Measurements from ENCODE around the gene TMEM92.

The TMEM92 gene

GRCh38 chr17:50255766-50256635, 18.3 kb upstream of the TMEM92 start:
- Histone ChIP-seq H3K27me3 (ENCODE audit: control insufficient read depth, insufficient read depth, low read length) (peaks cover 2% of the 10 kb centered on the region), H3K36me3 (ENCODE audit: control insufficient read depth, insufficient read depth, low read length) (no peaks in the 10 kb centered on the region), H3K4me1 (ENCODE audit: control insufficient read depth, insufficient read depth, low read length) (peaks cover 2% of the 10 kb centered on the region), H3K9me3 (ENCODE audit: control insufficient read depth, insufficient read depth, low read length) (no peaks in the 10 kb centered on the region), H3K9ac (ENCODE audit: low read depth, low read length) (no peak overlapping the region), H3K4me3 (ENCODE audit: low read depth, low read length) (no peak overlapping the region)

GRCh38 chr17:50256826-50257618, 17.2 kb upstream of the TMEM92 start:
- Histone ChIP-seq H3K36me3 (ENCODE audit: control insufficient read depth, insufficient read depth, low read length) (no peaks in the 10 kb centered on the region), H3K9ac (ENCODE audit: low read depth, low read length) (no peak overlapping the region), H3K9me3 (ENCODE audit: control insufficient read depth, insufficient read depth, low read length) (no peaks in the 10 kb centered on the region), H3K4me1 (ENCODE audit: control insufficient read depth, insufficient read depth, low read length) (peaks cover 2% of the 10 kb centered on the region), H3K4me3 (ENCODE audit: low read depth, low read length) (no peak overlapping the region), H3K27me3 (ENCODE audit: control insufficient read depth, insufficient read depth, low read length) (peaks cover 2% of the 10 kb centered on the region)

DNA sequence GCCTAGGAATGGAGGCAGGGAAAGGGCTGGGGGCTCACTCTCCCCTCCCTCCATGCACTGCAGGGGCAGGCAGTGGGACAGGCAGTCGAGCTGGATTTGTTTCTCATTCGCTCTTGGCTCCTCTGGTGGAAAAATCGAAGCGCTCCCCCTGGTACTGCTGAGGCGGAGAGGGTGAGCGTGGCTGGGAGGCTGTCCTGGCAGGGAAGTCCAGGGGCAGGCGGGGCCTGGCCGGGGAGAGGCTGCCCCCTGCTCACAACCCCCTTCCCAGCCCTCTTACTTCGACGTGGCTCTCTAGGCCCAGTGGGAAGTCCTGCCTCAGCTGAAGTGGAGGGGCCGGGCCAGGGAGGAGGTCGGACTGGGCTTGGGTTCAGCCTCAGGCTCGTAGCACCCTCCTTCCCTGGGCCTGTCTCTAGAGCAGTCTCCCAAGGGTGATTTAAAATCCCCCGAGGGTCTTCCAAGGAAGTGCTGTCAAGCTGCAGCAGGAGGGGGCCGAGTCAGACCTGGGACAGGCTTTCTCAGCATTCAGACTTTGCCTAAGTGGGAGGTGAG, 16.5 kb upstream of the TMEM92 start:
- H3K9me3 ChIP-seq (ENCODE audit: control insufficient read depth, insufficient read depth, low read length) = no peaks in the 10 kb centered on the region
- no peak overlapping the region for H3K4me3 ChIP-seq (ENCODE audit: low read depth, low read length)
- peaks cover 2% of the 10 kb centered on the region for H3K4me1 ChIP-seq (ENCODE audit: control insufficient read depth, insufficient read depth, low read length)
- H3K9ac ChIP-seq (ENCODE audit: low read depth, low read length) = no peak overlapping the region
- peaks cover 2% of the 10 kb centered on the region for H3K27me3 ChIP-seq (ENCODE audit: control insufficient read depth, insufficient read depth, low read length)
- H3K36me3 ChIP-seq (ENCODE audit: control insufficient read depth, insufficient read depth, low read length) = no peaks in the 10 kb centered on the region

GRCh38 chr17:50258647-50259476, 15.4 kb upstream of the TMEM92 start:
- Histone ChIP-seq H3K9ac (ENCODE audit: low read depth, low read length) (no peak overlapping the region), H3K36me3 (ENCODE audit: control insufficient read depth, insufficient read depth, low read length) (no peaks in the 10 kb centered on the region), H3K4me1 (ENCODE audit: control insufficient read depth, insufficient read depth, low read length) (peaks cover 2% of the 10 kb centered on the region), H3K9me3 (ENCODE audit: control insufficient read depth, insufficient read depth, low read length) (no peaks in the 10 kb centered on the region), H3K4me3 (ENCODE audit: low read depth, low read length) (no peak overlapping the region), H3K27me3 (ENCODE audit: control insufficient read depth, insufficient read depth, low read length) (peaks cover 2% of the 10 kb centered on the region)

GRCh38 chr17:50259477-50260324, 14.6 kb upstream of the TMEM92 start:
- no peaks in the 10 kb centered on the region for H3K36me3 ChIP-seq (ENCODE audit: control insufficient read depth, insufficient read depth, low read length)
- peaks cover 2% of the 10 kb centered on the region for H3K4me1 ChIP-seq (ENCODE audit: control insufficient read depth, insufficient read depth, low read length)
- H3K9me3 ChIP-seq (ENCODE audit: control insufficient read depth, insufficient read depth, low read length) = no peaks in the 10 kb centered on the region
- no peak overlapping the region for H3K9ac ChIP-seq (ENCODE audit: low read depth, low read length)
- no peak overlapping the region for H3K4me3 ChIP-seq (ENCODE audit: low read depth, low read length)
- H3K27me3 ChIP-seq (ENCODE audit: control insufficient read depth, insufficient read depth, low read length) = peaks cover 2% of the 10 kb centered on the region

- Histone ChIP-seq H3K36me3 (ENCODE audit: control insufficient read depth, insufficient read depth, low read length) (no peaks in the 10 kb centered on the region), H3K9ac (ENCODE audit: low read depth, low read length) (no peak overlapping the region), H3K4me1 (ENCODE audit: control insufficient read depth, insufficient read depth, low read length) (peaks cover 2% of the 10 kb centered on the region), H3K4me3 (ENCODE audit: low read depth, low read length) (no peak overlapping the region), H3K27me3 (ENCODE audit: control insufficient read depth, insufficient read depth, low read length) (peaks cover 2% of the 10 kb centered on the region), H3K9me3 (ENCODE audit: control insufficient read depth, insufficient read depth, low read length) (no peaks in the 10 kb centered on the region)
These were observed 13.8 kb upstream of the TMEM92 start for GRCh38 chr17:50260501-50260911.

GRCh38 chr17:50261051-50261915, 13.0 kb upstream of the TMEM92 start:
- H3K9ac ChIP-seq (ENCODE audit: low read depth, low read length) = no peak overlapping the region
- no peaks in the 10 kb centered on the region for H3K36me3 ChIP-seq (ENCODE audit: control insufficient read depth, insufficient read depth, low read length)
- peaks cover 2% of the 10 kb centered on the region for H3K27me3 ChIP-seq (ENCODE audit: control insufficient read depth, insufficient read depth, low read length)
- H3K4me1 ChIP-seq (ENCODE audit: control insufficient read depth, insufficient read depth, low read length) = peaks cover 2% of the 10 kb centered on the region
- H3K4me3 ChIP-seq (ENCODE audit: low read depth, low read length) = no peak overlapping the region
- no peaks in the 10 kb centered on the region for H3K9me3 ChIP-seq (ENCODE audit: control insufficient read depth, insufficient read depth, low read length)

DNA sequence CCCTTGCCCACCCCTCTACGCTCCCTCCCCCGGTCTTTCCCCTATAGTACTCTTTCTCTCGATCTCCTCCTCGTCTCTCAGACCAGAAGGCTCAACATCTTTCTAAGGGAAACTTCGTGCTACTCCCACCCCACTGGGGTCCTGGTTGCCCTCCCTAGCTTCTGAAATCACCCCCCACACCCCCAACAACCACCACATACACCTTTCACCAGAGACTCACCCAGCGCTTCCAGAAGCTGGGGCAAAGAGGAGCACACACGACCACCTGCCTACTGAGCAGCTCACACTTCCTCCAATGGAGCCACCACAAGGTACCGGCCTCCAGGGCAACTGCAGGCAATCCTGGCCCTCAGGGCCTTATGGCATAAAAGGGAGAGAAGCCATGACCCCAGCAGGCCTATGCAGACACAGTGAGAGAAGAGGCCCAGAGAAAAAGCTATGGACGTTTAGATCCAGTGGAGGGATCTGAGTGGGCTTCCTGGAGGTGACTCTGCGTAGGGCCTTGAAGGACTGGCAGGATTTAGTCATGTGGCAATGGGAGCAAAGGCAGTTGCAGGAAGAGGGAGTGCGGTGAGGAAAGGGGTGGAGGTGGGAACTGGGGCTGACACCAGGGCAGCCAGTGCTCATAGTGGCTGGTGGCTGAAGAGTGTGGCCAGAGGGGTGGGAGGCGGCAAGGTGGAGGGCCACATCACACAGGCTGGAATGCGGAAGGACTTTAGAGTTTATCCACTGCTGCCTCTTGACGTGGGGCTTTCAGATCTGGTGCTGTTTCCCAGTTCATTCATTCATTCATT, 12.1 kb upstream of the TMEM92 start:
- H3K4me1 ChIP-seq (ENCODE audit: control insufficient read depth, insufficient read depth, low read length) = peaks cover 2% of the 10 kb centered on the region
- H3K9me3 ChIP-seq (ENCODE audit: control insufficient read depth, insufficient read depth, low read length) = no peaks in the 10 kb centered on the region
- no peaks in the 10 kb centered on the region for H3K36me3 ChIP-seq (ENCODE audit: control insufficient read depth, insufficient read depth, low read length)
- no peak overlapping the region for H3K9ac ChIP-seq (ENCODE audit: low read depth, low read length)
- no peaks in the 10 kb centered on the region for H3K27me3 ChIP-seq (ENCODE audit: control insufficient read depth, insufficient read depth, low read length)
- H3K4me3 ChIP-seq (ENCODE audit: low read depth, low read length) = no peak overlapping the region

- no peaks in the 10 kb centered on the region for H3K27me3 ChIP-seq (ENCODE audit: control insufficient read depth, insufficient read depth, low read length)
- no peaks in the 10 kb centered on the region for H3K36me3 ChIP-seq (ENCODE audit: control insufficient read depth, insufficient read depth, low read length)
- H3K4me1 ChIP-seq (ENCODE audit: control insufficient read depth, insufficient read depth, low read length) = no peaks in the 10 kb centered on the region
- no peak overlapping the region for H3K9ac ChIP-seq (ENCODE audit: low read depth, low read length)
- H3K9me3 ChIP-seq (ENCODE audit: control insufficient read depth, insufficient read depth, low read length) = no peaks in the 10 kb centered on the region
- peak overlapping the region; percentile 35 for H3K4me3 ChIP-seq (ENCODE audit: low read depth, low read length)
These were observed 10.7 kb upstream of the TMEM92 start for GRCh38 chr17:50263331-50264262.

Data from iPS-15b (cell line).